GM12801 (cell line): ENCODE measurements around the gene GRIN3B.

Source experiments
- CTCF ChIP-seq: IDR thresholded peaks from one replicate; pipeline ENCODE4 v1.5.1; 2011; ENCODE audit warnings: control low read depth; ENCODE audit not compliant: insufficient read length; ENCODE audit errors: extremely low read depth

Gene GRIN3B

GRCh38 chr19:1042689-1043511, 42.7 kb downstream of the GRIN3B start:
- no peak for TF ChIP-seq CTCF

GRCh38 chr19:1045247-1045603, 45.0 kb downstream of the GRIN3B start:
- TF ChIP-seq CTCF, result no peak

- no peak for TF ChIP-seq CTCF
These were observed 46.0 kb downstream of the GRIN3B start for GRCh38 chr19:1046117-1046626.

GRCh38 chr19:1046836-1047695, 46.8 kb downstream of the GRIN3B start:
- TF ChIP-seq CTCF, result no peak

GRCh38 chr19:1047696-1048147, 47.5 kb downstream of the GRIN3B start:
- no peak for TF ChIP-seq CTCF

GRCh38 chr19:1049106-1049505, 48.9 kb downstream of the GRIN3B start:
- no peak for TF ChIP-seq CTCF

GRCh38 chr19:1049800-1050199, 49.6 kb downstream of the GRIN3B start:
- TF ChIP-seq CTCF, result no peak
